ENCODE measurements around the gene PTPRCAP. TPM values are rescaled to one million over a fixed set of nuclear protein-coding genes. Genes with fewer than 3 reads are reported as not detected.

PTPRCAP gene
- polyA plus RNA-seq, 1 donor from 2014 or later = 3.4 TPM

GRCh38 chr11:67393437-67393836 lies 44.0 kb downstream of the PTPRCAP start:
- H3F3A ChIP-seq (ENCODE audit: insufficient read depth, low read length, poor library complexity, severe bottlenecking) = no peaks in the 10 kb centered on the region
- no peaks in the 10 kb centered on the region for H3K9me3 ChIP-seq (ENCODE audit: low read length)
- TF ChIP-seq EZH2 (IDR thresholded peaks at IDR 0.05; ENCODE audit: borderline replicate concordance, insufficient read depth, low read length, poor library complexity, severe bottlenecking) (no peak), EP300 (conservative IDR thresholded peaks at IDR 0.05; ENCODE audit: poor library complexity, severe bottlenecking) (no peak), RAD21 (conservative IDR thresholded peaks at IDR 0.05) (no peak), POLR2AphosphoS5 (IDR thresholded peaks at IDR 0.05) (no peak), SMC3 (conservative IDR thresholded peaks at IDR 0.05; ENCODE audit: poor library complexity) (no peak), REST (IDR thresholded peaks at IDR 0.05; ENCODE audit: borderline replicate concordance) (no peak), TAF1 (IDR thresholded peaks at IDR 0.05; ENCODE audit: low read depth) (no peak), MXI1 (conservative IDR thresholded peaks at IDR 0.05; ENCODE audit: poor library complexity, severe bottlenecking) (no peak), CTCF (IDR thresholded peaks at IDR 0.05; ENCODE audit: poor library complexity, severe bottlenecking) (no peak)
- H3K79me2 ChIP-seq (replicated peaks; ENCODE audit: insufficient read depth, low read length) = no peaks in the 10 kb centered on the region
- no peak overlapping the region for H3K4me3 ChIP-seq (ENCODE audit: low read length)
- H3K27ac ChIP-seq (ENCODE audit: low read length) = no peak overlapping the region
- H4K20me1 ChIP-seq (ENCODE audit: insufficient read depth) = no peaks in the 10 kb centered on the region
- H3K9ac ChIP-seq (ENCODE audit: low read length) = no peak overlapping the region
- H2AFZ ChIP-seq (ENCODE audit: low read depth, low read length) = no peak overlapping the region
- H3K9me2 ChIP-seq (ENCODE audit: insufficient read depth, low read length) = no peaks in the 10 kb centered on the region
- no peak overlapping the region for H3K4me2 ChIP-seq (ENCODE audit: low read length)
- H3K27me3 ChIP-seq (ENCODE audit: insufficient read depth, low read depth, low read length) = no peaks in the 10 kb centered on the region
- no peaks in the 10 kb centered on the region for H3K36me3 ChIP-seq (ENCODE audit: insufficient read depth, low read length)

GRCh38 chr11:67392183-67392715 lies 45.2 kb downstream of the PTPRCAP start:
- Histone ChIP-seq H3K79me2 (replicated peaks; ENCODE audit: insufficient read depth, low read length) (no peaks in the 10 kb centered on the region), H3K9ac (ENCODE audit: low read length) (peak overlapping the region; percentile 73), H3K4me3 (ENCODE audit: low read length) (peak overlapping the region; percentile 88), H3K9me3 (ENCODE audit: low read length) (no peaks in the 10 kb centered on the region), H2AFZ (ENCODE audit: low read depth, low read length) (peak overlapping the region; percentile 78), H3K36me3 (ENCODE audit: insufficient read depth, low read length) (no peaks in the 10 kb centered on the region), H3K4me2 (ENCODE audit: low read length) (peak overlapping the region; percentile 76), H3K27me3 (ENCODE audit: insufficient read depth, low read depth, low read length) (no peaks in the 10 kb centered on the region), H3K9me2 (ENCODE audit: insufficient read depth, low read length) (no peaks in the 10 kb centered on the region), H4K20me1 (ENCODE audit: insufficient read depth) (no peaks in the 10 kb centered on the region), H3F3A (ENCODE audit: insufficient read depth, low read length, poor library complexity, severe bottlenecking) (no peaks in the 10 kb centered on the region), H3K27ac (ENCODE audit: low read length) (no peak overlapping the region)
- TF ChIP-seq RAD21 (conservative IDR thresholded peaks at IDR 0.05) = no peak
- TF ChIP-seq CTCF (IDR thresholded peaks at IDR 0.05; ENCODE audit: poor library complexity, severe bottlenecking) = no peak
- no peak for TF ChIP-seq TAF1 (IDR thresholded peaks at IDR 0.05; ENCODE audit: low read depth)
- TF ChIP-seq REST (IDR thresholded peaks at IDR 0.05; ENCODE audit: borderline replicate concordance) = no peak
- no peak for TF ChIP-seq MXI1 (conservative IDR thresholded peaks at IDR 0.05; ENCODE audit: poor library complexity, severe bottlenecking)
- TF ChIP-seq SMC3 (conservative IDR thresholded peaks at IDR 0.05; ENCODE audit: poor library complexity) = no peak
- TF ChIP-seq EP300 (conservative IDR thresholded peaks at IDR 0.05; ENCODE audit: poor library complexity, severe bottlenecking) = no peak
- TF ChIP-seq POLR2AphosphoS5 (IDR thresholded peaks at IDR 0.05) = no peak
- TF ChIP-seq EZH2 (IDR thresholded peaks at IDR 0.05; ENCODE audit: borderline replicate concordance, insufficient read depth, low read length, poor library complexity, severe bottlenecking) = no peak

Measured in neural cell (in vitro differentiated cells).